HG02870 (cell line): ENCODE measurements around the gene CBARP.

Source experiments
- ATAC-seq: cut with Tn5 transposase; IDR thresholded peaks from one replicate; pipeline ENCODE4 v1.9.1; 2021; ENCODE audit warnings: mild to moderate bottlenecking, moderate library complexity; ENCODE audit not compliant: unreplicated experiment

Gene CBARP

GRCh38 chr19:1229056-1229923 lies 8.5 kb downstream of the CBARP start:
- ATAC-seq, result no peak

- no peak for ATAC-seq
Observed at GRCh38 chr19:1228161-1228957, 9.4 kb downstream of the CBARP start.

- no peak for ATAC-seq
Observed at GRCh38 chr19:1227304-1228054, 10.3 kb downstream of the CBARP start.

DNA sequence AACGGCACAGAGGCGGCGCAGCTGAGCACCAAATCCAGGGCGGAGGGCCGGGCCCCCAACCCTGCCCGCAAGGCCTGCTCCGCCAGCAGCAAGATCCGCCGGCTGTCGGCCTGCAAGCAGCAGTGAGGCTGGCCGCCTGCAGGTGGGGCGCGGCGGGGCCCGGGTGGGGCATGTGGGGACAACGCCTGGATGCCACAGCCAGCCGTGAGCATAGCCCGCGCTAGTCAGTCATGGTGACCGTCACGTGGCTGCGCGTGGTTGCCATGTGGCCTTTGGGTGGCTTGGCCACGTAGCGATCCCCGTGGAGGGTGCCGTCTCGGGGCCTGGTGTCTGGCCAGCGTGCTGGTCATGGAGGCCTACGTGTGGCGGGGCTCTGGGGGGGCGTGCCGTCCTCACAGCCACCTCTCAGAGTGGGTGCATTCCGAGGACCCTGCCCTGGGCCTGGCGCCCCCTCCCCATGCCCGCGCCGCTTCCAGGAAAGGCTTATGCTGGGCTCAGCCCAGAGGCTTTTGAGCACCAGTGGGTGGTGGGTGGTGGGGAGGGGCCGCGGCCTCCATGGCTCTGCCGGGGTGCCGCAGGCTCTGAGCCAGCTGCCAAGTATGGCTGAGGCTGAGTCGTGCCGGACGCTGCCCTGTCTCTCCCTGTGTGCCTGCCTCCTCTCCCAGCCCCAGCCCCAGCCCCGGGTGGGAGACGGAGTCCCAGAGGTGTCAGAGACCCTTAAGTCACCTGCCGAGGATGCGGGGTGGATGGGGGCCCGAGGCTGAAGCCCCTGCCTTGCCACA lies 11.1 kb downstream of the CBARP start:
- ATAC-seq, result no peak

DNA sequence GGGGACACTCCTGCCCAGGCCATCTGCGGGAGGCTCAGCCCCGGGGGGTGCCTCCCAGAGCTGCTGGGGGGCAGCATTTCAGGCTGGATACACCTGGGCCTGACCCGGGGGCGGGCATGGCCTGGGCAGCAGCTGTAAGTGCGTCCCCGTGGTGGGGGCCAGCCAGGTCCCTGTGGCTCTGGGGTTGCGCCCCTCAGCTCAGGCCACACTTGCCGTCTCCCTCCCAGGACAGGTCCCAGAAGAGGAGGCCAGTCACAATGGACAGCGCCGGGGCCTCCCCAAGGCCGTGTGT lies 11.6 kb downstream of the CBARP start:
- no peak for ATAC-seq

DNA sequence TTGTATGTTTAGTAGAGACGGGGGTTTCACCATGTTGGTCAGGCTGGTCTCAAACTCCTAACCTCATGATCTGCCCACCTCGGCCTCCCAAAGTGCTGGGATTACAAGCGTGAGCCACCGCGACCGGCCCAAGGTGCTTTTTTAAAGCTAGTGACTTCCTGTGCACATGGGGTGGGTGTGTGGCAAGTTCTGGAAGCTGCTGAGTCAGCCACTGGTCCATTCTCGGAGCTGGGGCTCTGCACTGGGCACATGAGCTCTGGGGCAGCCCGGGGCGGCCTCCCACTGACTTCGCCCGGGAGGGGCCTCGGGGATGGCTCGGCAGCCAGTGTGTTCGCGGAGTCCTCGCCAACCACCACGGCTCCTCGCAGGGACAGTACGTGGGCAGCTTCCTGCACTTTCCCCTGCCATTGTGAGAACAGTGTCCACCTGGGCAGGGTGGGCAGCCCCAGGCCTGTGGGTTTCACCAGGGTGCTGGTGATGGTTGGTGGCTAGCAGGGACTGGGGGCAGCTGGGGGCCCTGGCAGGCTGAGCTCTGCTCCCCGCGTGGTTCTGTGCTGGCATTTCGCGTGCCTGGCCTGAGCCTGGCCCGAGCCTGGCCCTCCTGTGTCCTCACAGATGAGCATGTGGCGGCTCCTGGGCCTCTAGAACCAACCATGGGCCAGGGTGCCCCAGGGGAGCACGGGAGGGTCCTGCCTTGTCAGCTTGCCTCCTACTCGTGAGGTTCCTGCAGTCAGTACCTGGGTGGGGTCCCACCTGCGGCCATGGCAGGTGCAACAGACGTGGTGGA lies 12.2 kb downstream of the CBARP start:
- ATAC-seq, result no peak

GRCh38 chr19:1224847-1225246 lies 13.0 kb downstream of the CBARP start:
- no peak for ATAC-seq

DNA sequence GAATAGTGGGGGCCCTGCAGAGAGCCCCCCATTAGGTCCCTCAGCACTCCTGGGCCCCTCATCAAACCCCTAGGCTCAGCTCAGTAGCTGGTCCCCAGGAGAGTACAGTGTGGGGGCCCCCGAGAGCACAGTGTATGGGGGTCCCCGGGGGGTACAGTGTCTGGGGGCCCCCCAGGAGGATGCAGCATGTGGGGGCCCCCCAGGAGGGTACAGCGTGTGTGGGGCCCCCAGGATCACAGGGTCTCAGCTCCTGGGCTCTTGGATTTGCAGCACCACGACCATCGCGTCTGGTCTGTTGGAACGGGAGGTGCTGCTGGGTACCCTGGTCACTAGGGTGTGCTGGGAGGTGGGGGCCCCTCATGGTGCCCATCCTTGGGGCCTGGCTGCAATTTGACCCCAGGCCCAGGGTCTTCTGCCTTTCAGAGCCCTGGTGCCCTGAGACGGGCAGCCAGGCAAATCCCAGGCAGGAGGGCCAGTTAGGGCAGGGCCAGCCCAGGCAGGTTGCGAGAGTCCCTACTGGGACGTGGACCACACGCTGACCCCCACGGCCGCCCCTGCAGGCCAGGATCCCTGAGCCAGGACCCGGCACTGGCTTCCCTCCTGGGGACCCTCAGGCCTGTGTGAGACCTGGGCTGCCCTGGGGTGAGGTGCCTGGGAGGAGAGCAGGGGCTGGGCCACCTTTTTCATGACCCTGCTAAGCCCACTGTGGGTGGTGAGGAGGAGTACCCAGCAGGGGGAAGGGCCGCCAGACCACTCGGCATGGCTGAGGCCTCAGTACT lies 13.6 kb downstream of the CBARP start:
- no peak for ATAC-seq

- no peak for ATAC-seq
Observed at GRCh38 chr19:1223018-1223855, 14.6 kb downstream of the CBARP start.

DNA sequence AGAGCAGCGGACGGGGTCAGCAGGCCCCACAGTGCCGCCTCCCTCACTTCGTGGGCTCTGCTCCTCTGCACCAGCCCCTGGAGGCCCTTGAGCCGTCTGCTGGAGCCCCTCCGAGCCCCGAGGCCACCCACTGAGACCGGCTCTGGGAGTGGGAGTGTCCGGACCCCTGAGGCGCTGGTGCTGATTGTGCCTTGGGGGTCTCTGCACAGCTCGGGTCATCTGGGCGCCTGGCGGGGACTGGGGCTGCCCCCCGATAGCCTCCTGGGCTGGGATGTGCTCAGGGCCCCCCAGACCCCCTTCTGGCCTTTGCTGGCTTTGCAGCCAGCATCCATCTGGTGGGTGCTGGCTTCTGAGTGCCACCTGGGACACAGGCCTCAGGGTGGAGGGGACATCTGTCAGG lies 15.4 kb downstream of the CBARP start:
- ATAC-seq, result no peak

DNA sequence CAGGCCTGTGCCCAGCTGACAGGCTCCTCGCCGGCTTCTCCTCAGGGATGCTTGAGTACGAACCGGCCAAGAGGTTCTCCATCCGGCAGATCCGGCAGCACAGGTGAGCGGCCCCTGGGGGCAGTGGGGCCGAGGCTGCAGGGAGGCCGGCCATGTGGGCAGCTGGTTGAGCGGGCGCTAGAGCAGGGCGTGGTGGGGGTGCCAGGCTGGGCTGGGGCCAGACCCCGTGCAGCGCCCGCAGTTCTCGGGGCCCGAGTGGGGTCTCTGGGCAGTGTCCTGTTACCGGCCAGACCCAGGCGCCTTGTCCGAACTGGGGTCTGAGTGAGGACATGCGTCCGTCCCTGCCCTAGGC lies 15.9 kb downstream of the CBARP start:
- no peak for ATAC-seq

GRCh38 chr19:1220976-1221903 lies 16.6 kb downstream of the CBARP start:
- ATAC-seq, result no peak

- no peak for ATAC-seq
Observed at GRCh38 chr19:1220477-1220930, 17.3 kb downstream of the CBARP start.

DNA sequence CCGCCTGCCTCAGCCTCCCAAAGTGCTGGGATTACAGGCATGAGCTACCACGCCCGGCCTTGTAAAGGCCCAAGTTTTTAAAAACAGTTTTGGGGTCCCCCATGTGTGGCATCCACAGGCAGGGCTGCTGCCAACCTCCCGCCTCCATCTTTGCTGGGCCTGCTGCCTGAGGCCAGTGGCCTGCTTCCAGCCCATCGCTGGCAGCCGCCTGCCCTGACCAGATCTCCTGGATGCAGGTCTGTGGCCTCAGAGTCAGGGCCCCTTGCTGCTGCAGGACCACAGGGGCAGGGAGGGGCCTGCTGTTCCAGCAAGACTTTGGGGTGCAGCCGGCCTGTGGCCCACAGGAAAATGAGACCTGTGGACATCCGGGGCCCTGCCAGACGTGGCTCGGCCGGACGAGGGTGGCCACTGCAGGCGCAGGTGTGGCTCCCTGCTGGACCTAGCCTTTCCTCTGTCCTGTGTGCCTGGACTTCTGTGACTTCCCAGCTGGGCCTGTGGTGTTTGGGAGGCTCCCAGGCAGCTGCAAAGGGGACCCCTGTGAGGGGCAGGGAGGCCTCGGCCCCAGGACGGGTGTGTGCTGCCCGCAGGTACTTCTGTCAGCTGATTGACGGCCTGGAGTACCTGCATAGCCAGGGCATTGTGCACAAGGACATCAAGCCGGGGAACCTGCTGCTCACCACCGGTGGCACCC lies 17.9 kb downstream of the CBARP start:
- no peak for ATAC-seq

DNA sequence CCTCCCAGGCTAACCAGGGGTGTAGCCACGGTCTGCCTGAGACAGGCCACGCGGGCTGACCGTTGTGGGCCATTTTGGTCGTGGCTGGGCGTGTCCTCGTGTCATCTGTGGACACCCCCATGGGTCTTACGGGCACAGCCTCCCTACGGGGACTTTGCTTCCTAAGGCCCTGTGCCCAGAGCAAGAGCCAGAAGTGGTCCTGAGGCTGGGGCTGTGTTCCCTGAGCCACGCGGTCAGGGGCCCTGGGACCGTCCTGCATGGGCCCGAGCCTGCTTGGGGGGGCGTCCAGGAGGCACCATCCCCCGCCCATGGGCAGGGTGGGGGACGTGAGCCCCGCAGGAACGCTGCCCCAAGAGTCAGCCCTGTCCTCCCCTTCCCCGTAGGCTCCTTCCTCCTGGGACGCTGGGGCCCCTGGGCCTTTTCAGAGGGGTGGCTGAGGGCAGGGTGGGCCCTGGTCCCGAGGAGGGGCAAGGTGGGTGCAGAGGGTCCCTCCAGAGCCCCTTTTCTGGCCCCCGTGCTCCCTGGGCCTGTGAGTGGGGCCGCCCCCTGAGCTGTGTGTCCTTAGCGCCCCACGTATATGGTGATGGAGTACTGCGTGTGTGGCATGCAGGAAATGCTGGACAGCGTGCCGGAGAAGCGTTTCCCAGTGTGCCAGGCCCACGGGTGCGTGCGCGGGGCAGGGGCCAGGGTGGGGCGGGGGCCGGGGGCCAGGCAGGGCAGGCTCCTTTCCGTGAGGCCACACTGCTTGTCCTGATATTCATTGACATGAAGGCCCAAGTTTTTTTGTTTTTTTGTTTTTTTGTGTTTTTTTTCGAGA lies 18.8 kb downstream of the CBARP start:
- ATAC-seq, result no peak

- no peak for ATAC-seq
Observed at GRCh38 chr19:1217366-1217765, 20.4 kb downstream of the CBARP start.
